Activated CD8-positive, alpha-beta memory T cell treated with anti-CD3 and anti-CD28 coated beads for 1 hour (primary cell): ENCODE measurements around the gene STX17.

Source experiments
- DNase-seq, 2 donors: peaks; one replicate each; pipeline ENCODE4 v3.0.0-alpha.2; 2020; ENCODE audit warnings: low read depth in 1 of 2; ENCODE audit errors: extremely low read depth in 1 of 2

The STX17 gene

DNA sequence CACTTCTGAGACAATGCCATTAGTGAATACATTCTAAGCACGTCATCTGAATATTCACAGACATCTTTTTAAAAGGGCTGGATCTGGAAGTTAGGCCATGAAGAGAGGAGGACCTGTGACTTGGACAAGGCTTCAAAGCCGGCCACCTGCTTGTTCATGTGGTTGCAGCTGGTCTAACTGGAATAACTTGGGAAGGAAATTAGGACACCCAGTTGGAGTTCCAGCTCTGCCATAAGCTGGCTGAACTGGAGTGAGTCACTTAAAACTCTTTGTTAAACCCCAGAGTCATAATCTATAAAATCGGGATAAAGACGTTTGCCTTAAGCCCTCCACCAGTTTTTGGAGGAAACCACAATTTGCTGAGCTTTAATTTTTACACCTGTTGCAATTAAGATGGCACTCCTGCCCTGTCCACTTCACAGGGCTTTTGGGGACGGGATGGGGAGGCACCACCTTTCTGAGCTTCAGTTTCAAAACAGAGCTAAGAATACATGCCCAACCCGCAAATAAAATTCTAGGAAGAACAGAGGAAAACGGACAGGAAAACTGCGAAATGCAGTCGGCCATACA lies 536 bp upstream of the STX17 start:
- no peak for DNase-seq

DNA sequence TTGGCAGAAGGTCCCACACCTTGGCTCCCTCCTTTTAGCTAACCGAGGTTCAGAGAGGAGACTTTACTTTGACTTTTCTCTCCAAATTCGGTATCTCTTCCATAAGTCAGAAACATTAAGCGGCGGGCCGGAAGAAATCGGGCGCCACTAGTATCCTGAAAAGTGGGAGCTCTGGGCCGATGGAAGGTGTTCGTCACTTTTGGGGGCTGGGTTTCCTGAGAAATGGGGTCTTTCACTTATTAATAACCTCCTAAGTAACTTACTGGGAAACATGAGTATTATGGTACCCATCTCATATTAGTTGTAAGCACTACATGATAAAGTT lies 716 bp downstream of the STX17 start:
- DNase-seq, result no peak

DNA sequence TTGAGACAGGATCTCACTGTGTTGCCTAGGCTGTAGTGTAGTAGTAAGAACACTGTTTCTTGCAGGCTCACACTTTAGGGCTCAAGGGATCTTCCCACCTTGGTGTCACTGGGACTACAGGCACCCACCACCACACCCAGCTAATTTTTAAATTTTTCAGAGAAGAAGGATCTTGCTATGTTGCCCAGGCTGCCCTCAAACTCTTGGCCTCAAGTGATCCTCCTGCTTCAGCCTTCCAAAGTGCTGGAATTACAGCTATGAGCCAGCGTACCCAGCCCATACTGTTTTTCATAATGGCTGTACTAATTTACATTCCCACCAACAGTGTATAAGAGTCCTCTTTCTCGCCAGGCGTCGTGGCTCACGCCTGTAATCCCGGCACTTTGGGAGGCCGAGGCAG lies 5.1 kb downstream of the STX17 start:
- DNase-seq, result no peak

DNA sequence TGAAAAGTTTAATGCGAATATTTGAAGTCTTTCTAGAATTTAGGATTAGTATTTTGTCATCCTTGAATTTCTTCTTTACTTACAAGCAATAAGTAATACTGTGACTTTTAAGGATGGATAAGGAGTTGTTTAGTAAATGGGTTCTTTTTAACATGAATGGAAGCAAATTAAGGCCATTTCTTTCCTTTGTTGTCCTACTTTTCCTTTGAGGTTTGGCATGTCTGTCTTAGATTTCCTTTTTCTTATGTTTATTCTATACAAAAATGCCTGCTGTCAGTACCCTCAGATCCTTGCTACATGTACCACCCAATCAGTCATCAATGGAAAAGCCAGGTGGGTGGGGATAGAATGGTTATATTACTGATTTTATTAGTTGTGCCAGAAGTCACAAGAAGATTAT lies 10.2 kb downstream of the STX17 start:
- DNase-seq, result no peak

DNA sequence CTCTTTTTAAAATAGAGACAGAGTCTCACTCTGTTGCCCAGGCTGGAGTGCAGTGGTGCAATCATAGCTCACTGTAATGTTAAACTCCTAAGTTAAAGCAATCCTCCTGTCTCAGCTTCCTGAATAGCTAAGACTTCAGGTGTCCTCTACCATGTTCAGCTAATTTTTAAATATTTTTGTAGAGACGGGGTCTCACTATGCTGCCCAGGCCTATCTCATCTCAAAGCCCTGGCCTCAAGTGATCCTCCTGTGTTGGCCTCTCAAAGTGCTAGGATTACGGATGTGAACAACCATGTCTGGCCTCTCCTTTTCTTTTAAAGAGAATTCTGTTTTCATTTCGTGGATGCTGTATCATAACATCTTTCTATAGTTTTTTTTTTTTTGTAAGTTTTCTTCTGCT lies 11.7 kb downstream of the STX17 start:
- no peak for DNase-seq

DNA sequence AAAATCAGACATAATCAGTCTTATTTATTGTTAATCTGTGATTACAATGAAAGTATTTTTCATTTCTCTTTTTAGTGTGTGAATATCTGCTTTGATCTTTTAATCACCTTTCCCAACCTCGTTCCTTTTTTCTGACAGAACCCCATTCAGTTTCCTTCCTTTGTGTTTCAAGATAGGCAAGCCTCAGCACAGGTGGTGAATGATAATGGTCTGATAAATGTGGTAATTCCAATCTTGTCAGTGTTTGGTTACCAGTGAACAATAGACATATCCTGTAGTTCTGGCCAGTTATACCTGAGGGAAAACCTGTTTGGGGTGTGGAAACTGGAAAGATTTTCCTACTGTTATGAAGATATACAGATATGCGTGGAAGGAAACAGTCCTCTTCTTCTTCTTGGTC lies 13.5 kb downstream of the STX17 start:
- no peak for DNase-seq

DNA sequence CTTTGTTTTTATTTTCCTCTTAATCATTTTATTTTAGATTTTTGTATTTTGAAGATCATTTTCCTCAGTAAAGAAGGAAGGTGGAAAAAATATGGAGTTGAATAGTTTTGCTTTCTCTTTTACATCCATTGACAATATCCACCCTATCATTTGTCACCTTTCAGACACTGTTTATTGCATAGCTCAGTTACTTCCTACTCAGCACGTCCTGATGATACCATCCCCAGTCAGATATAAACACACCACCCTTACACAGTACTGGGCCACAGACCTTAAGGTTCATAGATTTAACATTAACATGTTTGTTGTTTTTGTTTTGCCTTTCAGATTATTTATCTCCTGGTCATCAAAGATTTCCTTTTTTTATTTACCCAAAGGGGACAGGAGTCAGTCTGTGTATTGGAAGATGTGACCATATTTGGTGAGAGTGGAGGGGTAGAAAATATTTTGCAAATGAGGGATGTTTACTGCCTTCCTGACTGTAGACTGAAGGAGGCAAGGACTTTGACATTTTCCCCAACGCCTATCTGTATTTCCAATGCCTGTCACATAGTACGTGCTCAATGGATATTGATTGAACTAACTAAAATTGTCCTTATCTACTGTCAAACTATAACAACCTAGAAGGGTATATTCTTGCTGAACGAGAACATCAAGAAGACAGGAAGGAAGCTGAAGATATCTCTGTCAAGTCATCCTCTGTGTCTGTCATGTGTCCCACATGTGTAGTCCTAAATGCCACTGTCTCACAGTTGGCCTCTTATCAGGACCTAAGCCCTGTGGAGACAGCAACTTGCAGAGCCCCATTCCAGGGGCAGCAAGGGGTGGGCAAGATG lies 15.6 kb downstream of the STX17 start:
- no peak for DNase-seq

DNA sequence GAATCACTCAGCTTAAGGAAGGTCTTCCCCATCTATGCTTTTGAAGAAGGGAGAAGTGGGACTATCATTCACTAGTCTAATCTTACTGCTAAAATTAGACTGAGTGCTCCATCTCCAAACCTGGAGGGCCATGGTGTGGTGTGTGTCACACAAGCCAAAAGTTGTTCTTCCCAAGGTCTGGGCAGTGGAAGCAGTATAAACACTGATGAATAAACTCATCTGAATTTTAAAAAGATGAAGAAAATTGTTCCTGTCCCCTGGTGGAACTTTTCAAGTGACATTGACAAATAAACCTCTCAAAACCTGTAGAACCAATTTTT lies 16.2 kb downstream of the STX17 start:
- no peak for DNase-seq

DNA sequence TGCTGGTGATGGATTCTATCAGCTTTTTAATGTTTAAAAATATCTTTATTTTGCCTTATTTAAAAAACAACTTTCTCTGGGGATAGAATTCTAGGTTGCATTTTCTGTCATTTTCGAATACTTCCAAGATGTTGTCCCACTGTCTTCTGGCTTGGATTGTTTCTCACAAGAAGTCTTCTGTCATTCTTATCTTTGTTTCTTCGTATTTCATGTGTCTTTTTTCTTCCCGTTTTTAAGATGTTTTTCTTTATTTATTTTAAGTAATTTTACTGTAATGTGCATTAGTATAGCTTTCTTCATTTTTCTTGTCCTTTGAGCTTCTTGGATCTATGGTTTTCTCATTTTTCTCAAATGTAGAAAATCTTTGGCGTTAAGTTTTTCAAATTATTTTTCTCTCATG lies 19.1 kb downstream of the STX17 start:
- no peak for DNase-seq

DNA sequence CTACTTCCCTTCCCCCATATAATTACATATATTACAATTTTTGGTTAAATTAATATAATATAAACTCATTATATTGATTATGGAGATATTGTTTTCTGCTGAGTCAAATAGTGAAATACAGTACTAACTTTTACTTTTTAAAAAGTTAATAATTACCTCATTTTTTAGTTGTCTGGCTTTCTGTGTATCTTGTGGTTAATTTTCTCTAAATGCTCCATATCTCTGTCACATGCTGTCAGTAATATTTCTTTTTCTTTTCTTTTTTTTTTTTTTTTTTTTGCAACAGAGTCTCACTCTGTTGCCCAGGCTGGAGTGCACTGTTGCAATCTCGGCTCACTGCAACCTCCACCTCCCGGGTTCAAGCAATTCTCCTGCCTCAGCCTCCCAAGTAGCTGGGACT lies 23.2 kb downstream of the STX17 start:
- DNase-seq, result no peak

DNA sequence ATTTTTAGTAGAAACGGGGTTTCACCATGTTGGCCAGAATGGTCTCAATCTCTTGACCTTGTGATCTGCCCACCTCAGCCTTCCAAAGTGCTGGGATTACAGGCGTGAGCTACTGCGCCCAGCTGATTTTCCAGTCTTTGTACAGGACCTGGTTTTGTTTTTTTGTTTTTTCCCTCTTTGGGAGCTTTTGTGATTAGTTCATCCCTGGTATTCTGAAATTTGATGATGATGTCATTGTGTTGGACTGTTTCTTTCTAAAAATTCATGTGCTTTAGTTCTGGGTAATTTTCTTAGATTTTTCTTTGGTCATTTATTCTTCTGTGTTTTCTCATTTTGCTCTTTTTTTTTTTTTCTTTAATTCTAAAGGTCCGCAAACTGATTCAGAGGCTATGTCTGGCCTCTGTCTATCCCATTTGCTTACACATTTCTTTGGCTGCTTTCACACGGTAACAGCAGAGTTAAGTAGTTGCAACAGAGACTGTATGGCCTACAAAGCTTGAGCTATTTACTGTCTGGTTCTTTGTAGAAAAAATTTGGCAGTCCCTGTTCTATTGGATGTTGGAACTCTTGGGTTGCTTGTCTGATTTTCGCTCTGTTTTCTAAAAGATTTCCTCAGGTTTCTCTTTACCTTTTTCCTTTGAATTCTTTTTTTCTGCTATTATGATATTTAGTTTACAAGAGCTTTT lies 24.8 kb downstream of the STX17 start:
- no peak for DNase-seq

DNA sequence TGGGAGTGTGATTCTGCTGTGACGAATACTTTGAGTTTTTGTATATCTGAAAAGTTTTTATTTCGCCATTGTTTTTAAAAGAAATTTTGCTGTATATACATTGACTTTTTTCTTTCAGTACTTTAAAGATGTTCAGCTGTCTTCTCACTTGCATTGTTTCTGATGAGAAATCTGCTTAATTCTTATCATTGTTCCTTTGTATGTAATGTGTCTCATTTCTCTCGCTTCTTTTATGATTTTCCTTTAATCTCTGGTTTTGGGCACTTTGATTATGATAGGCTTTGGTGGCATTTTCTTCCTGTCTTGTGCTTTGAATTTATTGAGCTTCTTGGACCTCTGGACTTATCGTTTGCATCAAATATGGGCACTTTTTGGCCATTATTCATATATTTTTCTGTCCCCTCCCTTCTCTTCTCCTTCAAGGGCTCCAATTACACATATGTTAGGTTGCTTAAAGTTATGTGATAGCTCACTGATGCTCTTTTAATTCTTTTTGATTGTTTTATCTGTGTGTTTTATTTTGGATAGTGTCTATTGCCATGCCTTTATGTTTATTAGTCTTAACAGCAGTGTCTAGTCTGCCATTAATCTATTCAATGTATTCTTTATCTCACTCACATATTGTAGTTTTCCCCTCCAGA lies 30.6 kb downstream of the STX17 start:
- DNase-seq, result no peak

DNA sequence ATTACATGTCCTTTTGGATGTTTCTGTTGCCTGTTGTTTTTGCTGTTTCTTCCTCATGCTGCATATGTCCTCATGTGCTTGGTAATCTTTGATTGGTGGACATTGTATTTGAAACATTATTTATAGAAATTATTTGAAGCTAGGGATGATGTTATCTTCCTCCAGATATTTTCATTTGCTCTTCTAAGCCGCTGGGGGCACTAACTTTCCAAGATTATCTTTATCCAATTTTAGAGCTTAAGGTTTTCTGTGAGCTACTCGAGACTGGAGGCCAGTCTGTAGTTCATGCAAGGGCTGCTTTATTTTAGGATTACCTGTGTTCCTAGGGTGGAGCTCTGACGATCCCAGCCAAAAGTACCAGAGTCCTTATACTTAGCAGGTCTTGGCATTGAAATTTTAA lies 40.9 kb downstream of the STX17 start:
- no peak for DNase-seq

DNA sequence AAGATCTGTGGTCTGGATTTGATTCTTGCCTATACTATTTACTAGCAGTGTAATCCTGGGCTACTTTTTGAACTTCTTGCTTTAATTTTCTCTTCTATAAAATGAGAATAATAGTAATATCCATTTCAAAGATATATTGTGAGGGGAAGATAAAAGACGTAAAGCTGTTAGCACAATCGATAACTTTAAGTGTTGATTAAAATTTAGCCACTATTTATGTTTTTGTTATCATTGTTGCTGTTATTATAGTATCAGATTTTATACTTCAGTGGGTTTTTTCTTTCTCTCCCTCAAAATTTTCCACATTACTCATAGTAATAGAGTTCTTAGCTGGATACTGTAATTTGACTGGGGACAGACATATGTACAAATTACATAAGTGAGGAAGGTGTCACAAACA lies 42.0 kb downstream of the STX17 start:
- DNase-seq, result no peak

DNA sequence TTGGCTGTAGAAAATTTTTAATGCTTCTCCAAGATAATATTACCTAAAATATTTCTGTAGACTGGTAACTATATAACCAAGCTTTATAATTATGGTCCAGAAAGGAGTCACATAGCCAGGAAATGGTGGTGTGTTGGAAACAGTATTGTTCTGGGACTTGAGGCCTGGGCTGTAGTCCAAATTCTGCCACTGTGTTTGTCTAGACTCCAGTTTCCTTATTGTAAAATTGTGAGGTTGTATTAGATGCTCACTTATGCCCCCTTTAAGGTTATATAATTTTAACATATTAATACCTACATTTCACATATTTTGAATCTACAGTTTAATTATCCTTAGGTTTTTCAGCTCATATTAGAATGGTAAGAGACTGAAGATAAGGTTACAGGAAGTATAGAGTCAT lies 42.4 kb downstream of the STX17 start:
- no peak for DNase-seq

DNA sequence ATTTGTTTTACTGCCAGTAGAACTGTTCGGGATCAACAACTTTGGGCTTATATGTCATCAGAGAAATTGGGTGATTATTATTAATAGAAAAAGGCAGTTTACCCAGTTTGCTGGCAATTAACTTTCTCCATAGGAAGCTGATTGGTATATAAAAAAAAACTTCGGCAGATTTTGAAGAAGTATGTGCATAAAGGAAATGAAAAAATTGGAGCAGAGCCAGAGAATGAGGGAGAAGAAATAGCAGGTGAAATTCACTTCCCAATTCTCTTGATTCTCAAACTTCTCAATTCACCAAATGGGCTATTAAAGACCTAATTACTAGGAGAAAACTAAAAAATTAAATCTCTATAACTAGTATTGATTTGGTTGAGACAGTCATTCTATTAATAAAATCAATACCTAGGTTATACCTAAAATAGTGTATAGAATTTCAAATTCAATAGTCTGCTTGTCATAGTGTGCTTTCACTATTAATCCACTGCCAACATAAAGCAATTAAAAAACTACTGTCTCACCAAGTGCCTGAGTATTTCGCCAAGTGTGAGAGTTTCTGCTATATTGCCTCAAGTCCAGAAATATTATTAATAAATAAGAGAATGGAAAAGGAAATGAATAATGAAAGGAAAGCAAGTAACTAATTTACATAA lies 47.5 kb downstream of the STX17 start:
- no peak for DNase-seq

DNA sequence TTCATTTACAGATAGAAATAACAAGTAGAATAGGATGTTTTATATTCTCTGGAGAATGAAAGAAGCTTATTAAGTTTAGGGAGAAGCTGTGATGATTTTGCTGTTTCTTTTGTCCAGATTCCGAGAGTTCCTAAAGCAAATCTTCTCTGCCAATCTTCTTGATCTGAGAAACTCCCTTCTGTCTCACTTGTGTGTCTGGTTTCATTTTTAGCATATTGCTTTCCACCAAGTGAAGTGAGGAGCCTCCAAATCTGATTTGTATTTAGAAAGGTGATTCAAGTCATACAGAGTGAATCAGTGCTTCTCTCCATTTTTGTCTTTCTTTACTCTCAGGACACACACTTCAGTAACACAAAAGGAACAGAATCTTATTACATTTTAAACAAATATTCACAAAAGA lies 48.4 kb downstream of the STX17 start:
- no peak for DNase-seq

DNA sequence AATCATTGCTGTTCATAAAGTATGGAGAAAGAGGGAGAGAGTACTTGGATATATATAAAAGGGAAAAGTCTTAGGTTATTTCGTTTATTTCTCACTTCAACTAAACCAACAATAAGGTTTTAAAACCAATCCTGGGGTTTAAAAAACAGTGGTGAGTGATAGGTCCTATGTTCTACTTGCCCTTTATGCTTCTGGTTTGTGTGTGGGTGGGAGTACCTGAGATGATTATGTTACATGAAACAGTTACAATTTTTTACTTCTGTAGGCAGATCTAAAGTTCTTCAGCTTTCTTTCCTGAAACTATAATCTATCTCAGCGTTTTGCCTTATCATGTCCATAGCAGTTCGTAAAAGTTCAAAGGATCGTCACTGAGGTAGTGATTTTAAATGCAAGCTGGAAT lies 49.2 kb downstream of the STX17 start:
- no peak for DNase-seq

DNA sequence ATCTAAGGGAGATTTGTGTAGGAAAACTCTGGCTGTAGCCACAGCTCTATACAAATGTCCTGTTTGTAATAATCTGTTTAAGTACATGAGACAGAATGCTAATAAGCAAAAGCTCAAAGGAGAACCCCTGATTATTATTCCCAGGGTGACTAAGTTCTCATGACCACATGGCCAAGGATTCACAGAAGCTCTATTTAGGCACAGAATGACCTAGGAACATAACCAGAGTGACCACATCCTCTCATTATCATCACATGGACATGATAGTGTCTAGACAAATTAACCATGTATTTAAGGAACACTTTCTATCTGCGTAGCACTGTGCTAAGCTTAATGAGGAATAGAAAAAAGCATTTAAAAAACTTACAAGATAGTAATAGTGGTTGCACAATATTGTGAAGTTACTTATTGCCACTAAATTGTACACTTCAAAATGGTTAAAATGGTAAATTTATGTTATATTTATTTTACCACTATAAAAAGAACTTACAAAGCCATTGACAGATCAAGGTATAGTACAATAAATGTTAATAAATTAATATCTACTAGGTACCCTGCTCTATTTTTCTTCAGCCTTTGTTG lies 56.3 kb downstream of the STX17 start:
- DNase-seq, result no peak

DNA sequence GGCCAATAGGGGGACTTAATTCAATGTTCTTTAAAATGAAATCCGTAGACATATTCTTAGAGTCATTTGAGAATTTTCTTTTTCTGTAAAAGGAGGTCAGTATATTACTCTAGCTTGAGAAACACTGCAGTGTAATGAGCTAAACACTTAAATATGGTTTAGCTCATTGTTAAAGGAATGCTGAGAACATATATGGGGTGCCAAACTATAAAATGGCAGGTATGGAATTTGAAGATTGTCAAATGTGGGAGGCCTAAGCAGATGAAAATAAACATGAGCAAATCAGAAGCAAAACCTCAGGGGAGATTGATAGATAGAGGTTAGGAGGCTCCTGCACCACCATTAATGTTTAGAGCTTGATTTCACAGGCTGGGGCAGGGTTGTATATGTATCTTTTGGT lies 57.9 kb downstream of the STX17 start:
- DNase-seq, result no peak

DNA sequence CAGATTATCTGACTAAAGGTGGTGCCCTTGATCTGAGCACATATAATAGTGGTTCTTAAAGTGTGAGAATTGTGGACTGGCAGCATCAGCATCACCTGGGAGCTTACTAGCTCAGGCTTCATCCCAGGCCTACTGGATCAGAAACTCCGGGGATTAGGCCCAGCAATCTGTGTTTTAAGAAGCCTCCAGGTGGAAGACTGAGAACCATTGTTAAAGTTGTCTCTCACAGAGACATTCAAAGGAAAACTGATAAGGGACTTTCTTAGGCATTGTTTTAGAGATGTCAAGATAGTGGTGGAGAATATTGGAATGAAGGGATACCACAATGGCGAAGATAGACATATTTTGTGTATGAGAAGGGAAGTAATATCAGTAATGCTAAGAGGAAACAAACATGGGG lies 59.5 kb downstream of the STX17 start:
- no peak for DNase-seq
